Hepatocyte (in vitro differentiated cells): ENCODE results near the gene RPL28. TPM values are rescaled to one million over a fixed set of nuclear protein-coding genes. Genes with fewer than 3 reads are reported as not detected.

Source experiments
- DNase-seq: peaks from one replicate; pipeline ENCODE4 v3.0.0-alpha.2; 2016; ENCODE audit warnings: low spot score
- H2AFZ ChIP-seq: fragments of 200-600 bp; sonication (generic); 2 replicates; pipeline ENCODE4 v1.6.0; 2016; ENCODE audit warnings: antibody characterized with exemption, mild to moderate bottlenecking
- H3K27ac ChIP-seq: fragments of 200-600 bp; sonication (generic); 2 replicates; pipeline ENCODE4 v1.5.1; 2016; ENCODE audit warnings: mild to moderate bottlenecking
- H3K27me3 ChIP-seq: fragments of 200-600 bp; sonication (generic); 2 replicates; pipeline ENCODE4 v1.6.1; 2016
- H3K36me3 ChIP-seq: fragments of 200-600 bp; sonication (generic); replicated peaks from 2 replicates; pipeline ENCODE4 v1.5.1; 2016; ENCODE audit warnings: low read depth; ENCODE audit not compliant: insufficient read depth
- H3K4me1 ChIP-seq: fragments of 200-600 bp; sonication (generic); 2 replicates; pipeline ENCODE4 v1.5.1; 2016; ENCODE audit warnings: mild to moderate bottlenecking, moderate library complexity; ENCODE audit not compliant: insufficient read depth
- H3K4me2 ChIP-seq: fragments of 200-600 bp; sonication (generic); 2 replicates; pipeline ENCODE4 v1.6.0; 2016
- H3K4me3 ChIP-seq: fragments of 200-600 bp; sonication (generic); 2 replicates; pipeline ENCODE4 v1.5.1; 2016; ENCODE audit warnings: mild to moderate bottlenecking
- H3K79me2 ChIP-seq: fragments of 200-600 bp; sonication (generic); 2 replicates; pipeline ENCODE4 v1.6.0; 2017; ENCODE audit warnings: mild to moderate bottlenecking
- H3K9me2 ChIP-seq: fragments of 200-600 bp; sonication (generic); replicated peaks from 2 replicates; pipeline ENCODE4 v1.6.0; 2017; ENCODE audit warnings: mild to moderate bottlenecking; ENCODE audit not compliant: insufficient read depth
- H3K9me3 ChIP-seq: fragments of 200-600 bp; sonication (generic); 2 replicates; pipeline ENCODE4 v1.5.1; 2016; ENCODE audit warnings: low read depth, mild to moderate bottlenecking
- H4K20me1 ChIP-seq: fragments of 200-600 bp; sonication (generic); 2 replicates; pipeline ENCODE4 v1.6.0; 2016; ENCODE audit warnings: mild to moderate bottlenecking; ENCODE audit not compliant: insufficient read depth, poor library complexity, severe bottlenecking
- EZH2 ChIP-seq: fragments of 200-600 bp; sonication (generic); IDR thresholded peaks from 2 replicates; pipeline ENCODE4 v1.6.1; 2016; ENCODE audit warnings: antibody characterized with exemption, mild to moderate bottlenecking, borderline replicate concordance
- EZH2phosphoT487 ChIP-seq: fragments of 200-600 bp; sonication (generic); IDR thresholded peaks from one replicate; pipeline ENCODE4 v1.6.1; 2018; ENCODE audit warnings: antibody characterized with exemption, mild to moderate bottlenecking, low read depth, moderate library complexity; ENCODE audit not compliant: unreplicated experiment, severe bottlenecking
- WGBS: methylation state at CpG from one replicate; pipeline ENCODE4 v1.1.6; 2016; ENCODE audit warnings: low lambda C conversion rate; ENCODE audit errors: missing lambda C conversion rate; 5-methylcytosine and 5-hydroxymethylcytosine counted together
- polyA plus RNA-seq: library from polyadenylated mRNA; unstranded; fragments of >200 nt; fragmentation: Nextera tagmentation; extraction: Ambion mirVana; gene quantifications from 2 replicates; pipeline ENCODE4 v1.2.1, GENCODE V29; 2016
- total RNA-seq: library from RNA; depleted of rRNA; stranded (reverse); fragments of >200 nt; gene quantifications from 2 replicates; pipeline ENCODE4 v1.2.3, GENCODE V29; 2014
- TF ChIP-seq, protein P1 (sequence below): fragments of 200-600 bp; sonication (generic); IDR thresholded peaks from 2 replicates; pipeline ENCODE4 v1.5.1; 2016; ENCODE audit warnings: antibody characterized with exemption, mild to moderate bottlenecking; ENCODE audit not compliant: poor library complexity

Gene RPL28
- total and polyA plus RNA-seq, 2 experiments from 2014 or later = 437 to 604 TPM

DNA sequence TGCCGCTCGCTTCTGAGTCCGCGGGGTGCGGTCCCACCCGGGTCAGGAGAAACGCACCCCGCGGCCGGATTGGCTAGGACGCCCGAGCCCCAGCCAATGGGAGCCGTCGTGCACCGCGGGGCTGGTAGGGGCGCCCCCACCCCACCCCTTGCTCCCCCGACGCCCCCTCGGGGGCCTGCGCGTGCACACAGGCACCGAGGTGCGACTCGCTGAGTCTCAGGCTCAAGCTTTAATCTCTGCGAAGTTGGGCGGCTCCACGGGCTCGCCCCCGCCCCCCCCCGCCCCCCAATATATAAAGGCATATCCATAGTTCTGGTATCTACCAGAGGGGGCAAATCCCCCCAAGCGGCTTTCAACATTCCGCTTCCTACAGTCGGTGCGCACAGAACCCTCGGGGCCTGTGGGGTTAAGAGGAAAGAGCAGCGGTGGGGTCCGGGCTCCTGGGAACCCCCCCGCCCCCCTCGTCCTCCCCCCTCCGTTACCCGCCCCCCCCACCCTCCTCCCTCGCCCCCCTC is 31.0 kb upstream of the RPL28 start, which contains the start of gene COX6B2:
COX6B2 (minus strand) TSS at position 22 of the 515 bp plus-strand sequence. CDS start 198 bp downstream, outside the sequence.
- Histone ChIP-seq H2AFZ (peak within 1 kb of the TSS; percentile 46), H3K4me2 (peak within 1 kb of the TSS; percentile 97), H3K9me3 (no peaks in the 10 kb centered on the region), H3K79me2 (no peaks in the 10 kb centered on the region), H3K4me1 (peaks cover 14% of the 10 kb centered on the region), H3K9me2 (no peaks in the 10 kb centered on the region), H3K4me3 (peak within 1 kb of the TSS; percentile 33), H4K20me1 (no peaks in the 10 kb centered on the region), H3K27ac (no peak within 1 kb of the TSS), H3K36me3 (no peaks in the 10 kb centered on the region), H3K27me3 (peaks cover 54% of the 10 kb centered on the region)
- WGBS = 4% methylated on average over 9 of the region's 43 CpGs
- no peak for DNase-seq
- no peak for TF ChIP-seq EZH2phosphoT487
- peak; percentile 74 for TF ChIP-seq EZH2
- TF ChIP-seq, protein P1, sequence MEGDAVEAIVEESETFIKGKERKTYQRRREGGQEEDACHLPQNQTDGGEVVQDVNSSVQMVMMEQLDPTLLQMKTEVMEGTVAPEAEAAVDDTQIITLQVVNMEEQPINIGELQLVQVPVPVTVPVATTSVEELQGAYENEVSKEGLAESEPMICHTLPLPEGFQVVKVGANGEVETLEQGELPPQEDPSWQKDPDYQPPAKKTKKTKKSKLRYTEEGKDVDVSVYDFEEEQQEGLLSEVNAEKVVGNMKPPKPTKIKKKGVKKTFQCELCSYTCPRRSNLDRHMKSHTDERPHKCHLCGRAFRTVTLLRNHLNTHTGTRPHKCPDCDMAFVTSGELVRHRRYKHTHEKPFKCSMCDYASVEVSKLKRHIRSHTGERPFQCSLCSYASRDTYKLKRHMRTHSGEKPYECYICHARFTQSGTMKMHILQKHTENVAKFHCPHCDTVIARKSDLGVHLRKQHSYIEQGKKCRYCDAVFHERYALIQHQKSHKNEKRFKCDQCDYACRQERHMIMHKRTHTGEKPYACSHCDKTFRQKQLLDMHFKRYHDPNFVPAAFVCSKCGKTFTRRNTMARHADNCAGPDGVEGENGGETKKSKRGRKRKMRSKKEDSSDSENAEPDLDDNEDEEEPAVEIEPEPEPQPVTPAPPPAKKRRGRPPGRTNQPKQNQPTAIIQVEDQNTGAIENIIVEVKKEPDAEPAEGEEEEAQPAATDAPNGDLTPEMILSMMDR = no peak

DNA sequence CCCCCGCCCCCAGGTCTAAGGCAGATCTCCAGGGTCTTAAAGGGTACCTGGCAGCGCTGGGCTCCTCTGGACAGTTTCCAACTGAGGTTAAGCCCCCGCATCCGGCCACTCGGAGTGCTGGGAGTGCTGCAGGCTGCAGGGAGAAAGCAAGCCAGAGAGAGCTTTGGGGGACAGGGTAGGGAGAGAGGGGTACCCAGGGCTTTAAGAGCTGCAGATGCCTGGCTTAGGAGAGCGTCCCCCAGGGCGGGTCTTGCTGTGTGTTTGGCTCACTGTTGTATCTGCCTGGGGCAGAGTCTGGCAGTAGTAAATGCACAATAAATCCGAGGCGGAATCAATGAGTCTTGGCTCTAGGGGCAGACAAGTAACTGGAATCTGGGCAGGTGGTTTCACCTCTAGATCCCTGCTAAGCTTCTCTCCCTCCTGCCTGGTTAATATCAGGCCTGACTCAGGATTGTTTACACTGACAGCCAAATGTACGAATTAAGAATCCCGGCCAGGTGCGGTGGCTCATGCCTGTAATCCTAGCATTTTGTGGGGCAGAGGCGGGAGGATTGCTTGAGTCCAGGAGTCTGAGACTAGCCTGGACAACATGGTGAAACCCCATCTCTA is 30.4 kb upstream of the RPL28 start:
- peak overlapping the region; percentile 97 for H3K4me2 ChIP-seq
- H3K79me2 ChIP-seq = no peaks in the 10 kb centered on the region
- WGBS = 27% methylated on average over 13 of the region's 13 CpGs
- peaks cover 54% of the 10 kb centered on the region for H3K27me3 ChIP-seq
- no peak overlapping the region for H3K27ac ChIP-seq
- DNase-seq = no peak
- H3K4me3 ChIP-seq = no peak overlapping the region
- peaks cover 14% of the 10 kb centered on the region for H3K4me1 ChIP-seq
- no peak overlapping the region for H2AFZ ChIP-seq
- TF ChIP-seq EZH2phosphoT487 (no peak), EZH2 (no peak)
- TF ChIP-seq, protein P1 = no peak
- H3K36me3 ChIP-seq = no peaks in the 10 kb centered on the region
- H3K9me3 ChIP-seq = no peaks in the 10 kb centered on the region
- no peaks in the 10 kb centered on the region for H3K9me2 ChIP-seq
- no peaks in the 10 kb centered on the region for H4K20me1 ChIP-seq

DNA sequence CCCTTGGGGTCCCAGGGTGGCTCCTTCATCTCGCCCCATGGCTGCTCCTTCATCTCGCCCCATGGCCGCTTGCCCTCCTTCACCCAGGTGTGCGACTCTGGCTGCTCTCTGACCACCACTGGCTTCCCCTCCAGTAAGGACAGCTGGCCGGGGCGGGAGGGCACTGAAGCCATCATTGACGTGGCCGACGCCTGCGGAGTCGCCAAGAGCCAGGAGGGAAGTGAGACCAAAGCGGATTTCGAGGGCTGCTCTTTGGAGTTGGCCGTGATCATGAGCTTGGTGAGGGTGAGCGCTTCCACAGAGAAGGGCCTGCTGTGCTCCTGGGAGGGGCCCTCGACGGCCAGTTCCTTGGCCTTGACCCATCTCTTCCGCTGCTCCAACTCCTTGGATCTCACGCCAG is 27.2 kb upstream of the RPL28 start:
- no peak for DNase-seq
- Histone ChIP-seq H3K36me3 (no peaks in the 10 kb centered on the region), H3K27ac (no peak overlapping the region), H3K4me2 (no peak overlapping the region), H3K9me3 (no peaks in the 10 kb centered on the region), H3K4me1 (peaks cover 11% of the 10 kb centered on the region), H3K27me3 (peaks cover 33% of the 10 kb centered on the region), H2AFZ (no peak overlapping the region), H3K9me2 (no peaks in the 10 kb centered on the region), H3K4me3 (no peak overlapping the region), H3K79me2 (no peaks in the 10 kb centered on the region), H4K20me1 (no peaks in the 10 kb centered on the region)
- TF ChIP-seq EZH2phosphoT487 (no peak), EZH2 (no peak)
- TF ChIP-seq, protein P1 = no peak
- WGBS = 90% methylated on average over 19 of the region's 19 CpGs
